IPS-NIHi7 (cell line): ENCODE data around the gene PI4K2A.
"Not testable (repeated sequence)": the region's sequence is repeated elsewhere in the genome, so short reads cannot be mapped to it uniquely, and the experiment has no call there.

Experiments
- DNase-seq: peaks from one replicate; pipeline ENCODE4 v3.0.0; 2012; ENCODE audit warnings: mixed read lengths; ENCODE audit errors: extremely low spot score

Gene PI4K2A

DNA sequence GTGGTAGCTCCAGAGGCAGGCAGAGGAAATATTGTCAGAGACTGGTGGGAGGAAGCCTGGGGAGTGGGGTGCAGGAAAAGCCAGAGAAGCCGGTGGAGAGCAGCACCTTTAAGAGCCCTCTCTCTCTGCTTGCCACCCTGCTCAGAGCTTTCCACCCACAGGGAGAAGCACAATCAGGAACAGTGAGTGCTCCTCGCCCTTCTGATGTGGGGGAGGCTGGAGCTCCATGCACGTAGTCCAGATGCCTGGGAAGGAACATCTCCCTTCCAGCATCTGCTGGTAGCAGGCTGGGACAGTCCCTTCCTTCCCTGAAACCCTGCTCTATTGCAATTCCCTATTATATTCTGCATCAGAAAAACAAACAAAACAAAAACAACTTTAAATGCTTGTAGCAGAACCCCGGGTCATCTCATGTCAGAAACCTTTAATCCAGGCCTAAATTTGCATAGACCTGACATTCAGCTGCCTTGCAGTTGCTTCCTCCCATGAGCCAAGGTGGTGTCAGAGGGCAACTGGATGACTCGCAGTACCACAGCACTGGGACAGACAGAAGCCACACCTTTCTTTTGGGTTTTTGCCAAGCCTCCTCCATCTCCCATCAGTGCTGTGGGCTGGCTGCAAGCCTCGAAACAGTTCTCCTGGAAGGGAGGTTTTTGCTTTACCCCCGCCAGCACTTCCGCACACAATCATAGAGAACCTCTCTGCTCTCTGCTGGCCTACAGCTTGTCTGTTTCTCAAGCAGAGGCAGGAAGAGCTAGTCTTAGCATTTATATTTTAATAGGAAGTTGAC lies 33.5 kb downstream of the PI4K2A start:
- no peak for DNase-seq

DNA sequence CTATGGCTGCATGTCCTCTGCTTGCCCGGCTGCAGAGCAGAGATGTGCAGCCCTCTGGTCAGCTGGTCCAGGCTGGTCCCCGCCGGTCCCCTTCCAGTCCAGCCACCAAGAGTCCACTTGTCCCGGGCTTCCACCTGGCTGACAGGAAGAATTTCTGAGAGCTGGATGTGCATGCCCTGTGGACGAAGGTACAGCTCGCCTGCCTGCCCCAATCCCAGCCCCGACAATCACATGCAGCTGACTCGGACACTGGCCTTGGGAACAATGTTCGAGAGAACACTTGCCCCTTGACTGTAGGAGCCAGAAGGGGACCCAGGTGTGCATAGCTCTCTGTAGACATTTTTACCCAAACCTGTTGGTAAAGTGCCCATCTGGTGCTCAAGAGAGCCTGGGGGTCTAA lies 34.8 kb downstream of the PI4K2A start:
- DNase-seq, result no peak

DNA sequence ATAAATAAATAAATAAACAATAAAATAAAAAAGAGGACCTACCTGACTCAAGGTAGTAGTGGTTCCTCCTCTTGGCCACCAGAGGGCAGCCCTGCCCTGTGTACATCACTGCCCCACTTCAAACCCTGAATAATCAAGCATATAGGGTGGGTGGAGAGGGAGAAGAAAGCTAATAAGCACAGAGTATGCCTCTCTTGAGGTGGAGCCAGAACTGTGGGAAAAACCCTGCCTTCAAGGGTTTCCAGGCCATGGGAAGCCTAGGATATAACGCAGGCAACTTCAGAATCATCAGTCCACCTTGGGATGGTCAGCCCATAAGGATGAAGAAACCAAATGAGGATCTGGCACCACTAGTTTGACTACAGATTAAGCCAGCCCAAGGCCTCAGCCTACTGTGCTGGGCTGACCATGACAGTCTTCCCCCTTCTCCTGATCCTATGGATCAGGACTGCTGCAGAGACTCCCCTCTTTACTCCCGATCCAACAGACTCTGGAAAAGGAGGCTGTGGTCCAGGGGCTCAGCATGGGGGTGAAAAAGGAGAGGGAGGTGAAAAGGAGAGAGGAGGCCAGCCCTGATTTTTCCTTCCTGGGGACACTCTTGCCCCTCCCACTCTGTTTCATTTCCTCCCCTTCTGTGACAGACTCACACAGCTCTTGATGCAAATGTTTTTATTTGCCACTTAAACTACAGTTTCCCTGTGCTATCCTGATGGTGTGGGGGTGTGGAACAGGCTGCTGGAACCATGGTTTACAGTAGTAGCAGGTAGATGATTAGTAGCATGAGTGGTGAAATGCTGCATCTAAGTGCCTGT lies 36.5 kb downstream of the PI4K2A start:
- peak; percentile 85 for DNase-seq

DNA sequence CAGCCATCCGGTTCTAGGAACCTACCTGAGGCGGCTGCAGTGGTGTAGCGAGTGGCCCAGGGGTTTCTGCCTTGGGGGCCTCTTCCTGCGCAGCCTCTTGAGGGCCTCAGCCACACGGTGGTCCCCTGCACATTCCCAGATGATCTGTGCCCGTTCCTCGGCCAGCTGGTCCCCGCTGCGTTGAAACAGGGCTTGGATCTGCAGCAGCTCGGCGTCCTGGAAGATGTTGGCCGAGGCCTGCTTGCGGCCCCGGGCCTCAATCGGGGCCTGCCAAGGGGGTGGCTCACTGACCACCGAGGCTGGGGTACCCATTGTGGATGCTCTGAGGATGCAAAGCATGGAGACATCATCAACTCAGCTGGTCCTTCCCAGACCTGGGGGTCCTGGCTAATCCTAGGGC lies 39.1 kb downstream of the PI4K2A start:
- no peak for DNase-seq

DNA sequence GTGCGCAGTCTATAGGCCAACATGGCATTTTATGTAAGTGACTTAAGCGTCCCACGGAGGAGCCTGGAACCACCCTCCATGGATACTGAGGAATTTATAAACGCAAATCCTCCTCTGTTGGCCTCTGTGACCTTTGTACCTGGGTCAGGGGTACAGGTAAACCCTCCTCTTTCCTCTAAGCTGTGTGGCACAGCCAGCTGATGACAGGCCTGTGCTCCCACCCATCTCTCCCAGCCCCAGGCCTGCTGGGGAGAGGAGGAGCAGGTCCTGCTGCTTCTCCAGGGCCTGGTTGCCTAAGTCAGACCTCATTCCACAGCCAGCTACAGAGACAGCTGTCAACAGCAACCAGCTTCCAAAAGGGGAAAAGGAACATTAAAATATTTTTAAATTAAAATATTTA lies 41.6 kb downstream of the PI4K2A start:
- DNase-seq, result no peak

DNA sequence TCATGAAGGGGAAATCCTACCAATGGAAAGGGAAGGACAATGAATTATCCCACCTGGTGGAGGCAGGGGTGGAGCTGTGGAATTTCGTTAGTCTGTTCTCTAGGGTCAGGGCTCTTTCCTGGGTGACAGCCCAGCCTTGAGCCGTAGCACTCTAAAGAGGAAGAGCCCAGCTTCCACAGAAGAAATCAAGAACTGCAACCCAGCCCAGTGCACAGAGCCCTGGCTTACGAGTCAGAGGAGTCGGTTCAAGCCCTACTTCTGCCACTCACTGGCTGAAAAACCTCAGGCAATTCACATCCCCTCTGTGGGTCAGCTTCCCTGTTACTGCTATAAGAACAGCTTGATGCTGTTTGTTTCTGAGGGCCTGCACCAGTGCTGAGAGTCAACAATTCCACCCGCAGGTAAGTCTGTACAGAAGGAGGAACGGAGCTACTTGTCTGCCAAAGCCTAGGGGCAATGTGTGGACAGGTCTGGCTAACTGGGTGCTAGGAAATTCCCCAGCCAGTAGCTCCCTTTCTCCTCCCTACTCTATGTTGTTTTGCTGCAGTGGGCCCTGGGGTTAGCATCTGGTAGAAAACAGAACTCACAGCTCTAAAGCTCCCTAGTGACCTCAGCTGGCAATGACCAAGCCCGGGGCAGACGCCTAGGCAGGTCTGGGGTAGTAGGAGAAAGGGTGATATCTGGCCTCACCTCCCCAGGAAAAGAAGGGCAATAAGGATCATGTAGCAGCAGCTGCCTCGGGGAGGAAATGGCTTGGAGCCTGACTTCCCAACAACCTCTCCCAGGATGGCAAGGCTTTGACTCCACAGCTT lies 43.3 kb downstream of the PI4K2A start:
- DNase-seq, result peak; percentile 33

DNA sequence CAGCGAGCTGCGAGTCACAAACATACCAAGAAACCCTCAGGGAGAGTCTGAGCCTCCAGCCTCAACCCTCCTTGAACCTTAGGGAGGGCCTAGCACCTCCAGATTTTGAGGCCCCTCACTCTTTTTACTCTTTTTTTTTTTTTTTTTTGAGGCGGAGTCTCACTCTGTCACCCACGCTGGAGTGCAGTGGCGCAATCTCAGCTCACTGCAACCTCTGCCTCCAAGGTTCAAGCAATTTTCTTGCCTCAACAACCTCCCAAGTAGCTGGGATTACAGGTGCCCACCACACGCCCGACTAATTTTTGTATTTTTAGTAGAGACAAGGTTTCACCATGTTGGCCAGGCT lies 43.9 kb downstream of the PI4K2A start:
- DNase-seq, result not testable (repeated sequence)

DNA sequence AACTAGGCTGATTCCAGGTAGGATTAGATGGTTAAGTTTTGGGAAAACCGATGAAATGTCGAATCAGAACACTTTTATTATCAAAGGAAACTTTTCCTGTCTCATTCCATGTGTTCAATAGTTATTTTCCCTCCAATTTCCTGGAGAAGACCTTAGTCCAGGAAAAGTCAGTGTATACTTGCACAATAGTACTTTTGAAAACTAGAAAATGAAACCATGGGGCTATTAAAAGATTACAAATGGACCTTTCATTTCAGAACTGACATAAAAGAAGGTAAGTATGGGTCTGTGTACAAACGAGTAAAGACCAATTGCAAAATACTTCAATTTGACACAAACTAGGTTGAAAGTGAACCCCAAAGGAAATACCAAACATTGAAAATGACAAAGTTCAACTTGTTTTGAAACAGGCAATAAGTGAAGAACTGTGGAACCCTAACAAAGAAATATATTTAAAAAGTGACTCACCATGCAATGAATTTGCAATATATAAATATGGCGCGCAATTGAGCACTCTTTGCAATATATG lies 44.5 kb downstream of the PI4K2A start:
- DNase-seq, result no peak

DNA sequence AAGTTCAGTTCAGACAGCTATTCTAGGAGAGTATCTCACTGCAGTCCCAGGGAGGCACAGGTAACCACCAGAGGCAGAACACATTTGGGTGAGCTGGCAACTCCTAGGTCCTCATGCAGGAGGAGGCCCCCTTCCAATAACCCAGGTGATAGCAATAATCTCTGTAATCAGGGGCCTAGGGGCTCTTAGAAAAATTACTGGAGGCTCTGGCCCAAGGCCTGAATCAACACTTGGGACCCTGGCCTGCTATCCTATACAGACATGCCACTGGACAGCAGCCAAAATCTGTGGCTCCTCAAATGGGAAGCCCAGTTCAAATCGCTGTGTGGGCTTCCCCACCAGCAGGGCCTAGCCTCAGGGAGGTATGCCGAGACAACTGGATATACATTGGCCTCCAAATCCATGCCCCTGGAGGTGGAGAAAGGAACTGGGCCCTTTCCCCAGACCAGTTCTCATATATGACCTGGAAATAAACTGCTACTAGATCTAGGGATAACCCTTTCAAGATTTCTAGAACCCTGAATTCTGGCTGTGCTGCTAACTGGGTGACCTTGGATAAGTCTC lies 45.0 kb downstream of the PI4K2A start:
- peak; percentile 53 for DNase-seq

DNA sequence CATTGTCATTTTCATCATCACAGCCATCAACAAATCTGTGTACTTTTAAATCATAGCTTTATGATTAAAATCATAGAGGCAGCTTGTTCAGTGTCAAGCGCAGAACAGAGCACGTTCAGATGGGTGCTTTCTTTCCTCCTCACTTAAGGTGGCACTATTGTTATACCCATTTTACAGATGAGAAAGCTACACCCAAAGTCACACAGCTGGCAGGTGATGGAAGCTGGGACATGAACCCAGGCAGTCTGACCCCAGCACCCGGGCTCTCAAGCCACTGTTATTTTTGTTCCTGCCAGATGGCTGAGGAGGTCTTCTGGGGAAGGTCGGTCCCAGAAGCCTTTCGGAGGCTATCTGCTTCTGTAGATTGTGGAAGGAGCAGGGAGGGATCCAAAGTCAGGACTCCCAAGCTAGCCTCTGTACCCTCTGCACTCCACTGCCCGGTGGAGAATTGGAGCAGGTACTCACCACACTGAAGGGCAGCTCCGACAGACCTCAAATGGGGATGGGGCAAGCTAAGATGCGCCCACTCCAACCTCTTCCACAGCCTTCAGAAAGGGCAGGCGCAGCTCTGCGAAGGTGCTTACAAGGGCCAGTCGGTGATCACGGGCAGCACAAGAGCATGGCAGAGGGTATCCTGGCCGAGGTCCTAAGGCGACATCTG lies 46.0 kb downstream of the PI4K2A start:
- DNase-seq, result no peak

DNA sequence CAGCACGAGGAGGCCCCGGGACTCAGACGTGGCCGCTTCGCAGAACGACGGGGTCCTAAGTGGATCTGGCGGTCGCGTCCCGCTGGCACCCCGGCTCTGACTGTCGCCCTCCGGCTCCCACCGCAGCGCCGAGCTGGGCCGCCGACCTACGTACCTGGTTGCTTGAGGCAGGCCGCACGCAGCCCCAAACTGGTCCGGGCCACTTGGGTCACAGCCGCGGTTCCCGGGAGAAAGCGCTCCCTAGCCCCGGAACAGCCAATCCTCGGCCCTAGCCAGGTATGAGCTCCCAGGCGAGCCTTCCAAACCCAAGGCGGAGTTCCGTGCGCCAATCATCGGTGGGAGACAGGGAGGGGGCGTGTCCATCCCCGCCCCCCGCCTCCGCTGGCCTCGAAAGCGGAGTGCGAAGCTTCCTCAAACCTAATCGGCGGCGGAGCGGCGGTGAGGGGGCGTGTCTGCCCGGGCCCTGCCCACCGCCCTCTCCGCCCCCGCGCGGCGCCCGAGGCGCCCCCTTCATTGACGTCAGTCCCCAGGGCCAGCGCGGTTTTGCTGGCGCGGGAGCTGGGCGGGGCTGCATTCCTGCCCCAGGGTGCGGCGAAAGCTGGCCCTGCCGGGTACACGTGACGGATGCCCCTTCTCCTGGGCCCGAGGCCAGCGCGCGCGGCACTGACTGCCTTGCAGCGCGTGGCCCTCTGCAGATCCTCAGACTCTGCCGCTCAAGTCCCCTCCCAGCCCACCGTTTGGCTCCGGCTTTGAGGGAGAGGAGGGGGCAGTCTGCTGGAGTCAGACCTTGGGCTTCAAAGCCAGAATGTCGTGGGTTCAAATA lies 46.7 kb downstream of the PI4K2A start, which contains the start of gene AVPI1:
Gene AVPI1 (minus strand): TSS at position 280 of the 823 bp plus-strand sequence. CDS start 7,336 bp downstream, outside the sequence.
- peak; percentile 96 for DNase-seq

DNA sequence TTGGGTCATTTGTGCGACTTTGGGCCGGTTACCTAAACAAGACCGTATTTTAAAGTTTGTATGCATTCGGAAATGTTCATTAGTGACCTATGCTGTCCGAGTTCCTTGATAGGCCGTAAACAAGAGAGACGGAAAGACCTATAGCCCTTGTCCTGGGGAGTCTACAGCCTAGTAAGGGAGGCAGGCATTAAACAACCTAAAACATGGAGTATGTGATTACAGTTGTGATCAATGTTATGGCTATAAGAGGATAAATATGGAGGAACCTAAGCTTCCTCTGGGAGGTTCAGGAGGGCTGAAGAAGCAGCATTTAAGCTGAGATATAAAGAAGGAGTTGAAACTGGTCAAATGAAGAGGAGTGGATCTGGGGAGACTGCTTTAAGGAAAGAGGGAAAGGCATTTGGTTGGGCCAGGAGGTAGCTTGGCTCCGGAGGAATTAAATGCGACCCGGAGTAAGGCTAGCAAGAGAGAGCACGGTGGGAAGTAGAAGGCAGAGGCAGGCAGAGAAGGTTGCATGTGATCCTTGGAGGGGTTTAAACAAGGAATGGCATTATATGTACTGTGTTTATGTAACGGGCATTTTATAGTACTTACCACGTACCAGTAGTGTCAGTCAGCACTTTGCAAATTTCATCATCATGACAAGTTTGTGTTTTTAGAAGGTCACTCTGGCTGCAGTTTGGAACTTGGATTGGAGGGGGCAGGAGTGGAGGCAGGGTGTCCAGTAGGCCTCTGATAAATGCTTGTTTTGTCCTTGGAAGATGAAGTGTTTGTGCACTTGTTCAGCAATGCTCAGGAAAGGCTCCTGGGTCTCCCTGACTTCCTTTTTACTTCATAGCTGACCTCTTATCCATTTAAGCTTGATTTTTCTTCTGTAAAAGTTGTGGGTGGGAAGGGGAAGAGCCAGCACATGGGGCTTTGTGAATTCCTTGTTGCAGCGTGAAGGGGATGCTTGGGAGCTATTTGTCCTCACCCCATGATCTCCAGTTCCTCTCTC lies 47.6 kb downstream of the PI4K2A start:
- DNase-seq, result no peak

DNA sequence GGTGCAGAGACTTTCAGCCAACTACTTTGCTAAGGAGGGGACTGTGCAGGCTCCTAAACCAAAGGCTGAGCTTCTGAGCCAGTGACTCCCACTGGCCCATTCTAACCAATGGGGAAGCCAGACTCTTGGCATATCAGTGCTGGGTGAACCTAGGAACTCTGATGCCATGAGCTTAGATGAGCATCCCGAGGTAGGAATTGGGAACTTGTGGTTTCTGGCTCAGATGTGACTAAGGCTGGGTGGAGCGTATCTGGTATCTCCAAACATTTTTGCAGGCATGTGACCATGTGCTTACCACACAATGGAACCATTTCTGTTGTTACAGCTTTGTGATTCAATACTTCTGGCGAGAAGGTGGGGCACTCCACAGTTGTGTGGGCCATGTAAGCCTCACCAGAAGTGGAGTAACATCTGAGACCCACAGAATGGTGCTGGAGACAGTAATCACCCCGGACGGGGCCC lies 49.1 kb downstream of the PI4K2A start:
- no peak for DNase-seq

DNA sequence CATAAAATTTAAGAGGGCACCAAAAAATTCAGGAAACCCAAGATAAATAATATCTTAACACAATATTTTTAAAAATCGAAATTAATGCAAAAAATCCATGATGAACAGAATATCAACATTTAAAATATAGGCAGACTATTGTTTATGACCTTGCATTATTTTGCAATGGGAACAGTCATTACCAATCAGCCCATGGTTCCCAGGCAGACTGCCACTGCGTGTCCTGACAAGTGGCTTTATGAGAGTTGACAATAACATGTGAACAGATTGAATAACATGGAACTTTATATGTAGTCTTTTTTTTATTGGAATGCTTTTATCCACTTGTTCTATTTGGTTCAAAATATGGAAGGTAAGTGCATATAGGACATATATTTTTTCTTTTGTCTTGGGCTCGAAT lies 49.7 kb downstream of the PI4K2A start:
- no peak for DNase-seq

DNA sequence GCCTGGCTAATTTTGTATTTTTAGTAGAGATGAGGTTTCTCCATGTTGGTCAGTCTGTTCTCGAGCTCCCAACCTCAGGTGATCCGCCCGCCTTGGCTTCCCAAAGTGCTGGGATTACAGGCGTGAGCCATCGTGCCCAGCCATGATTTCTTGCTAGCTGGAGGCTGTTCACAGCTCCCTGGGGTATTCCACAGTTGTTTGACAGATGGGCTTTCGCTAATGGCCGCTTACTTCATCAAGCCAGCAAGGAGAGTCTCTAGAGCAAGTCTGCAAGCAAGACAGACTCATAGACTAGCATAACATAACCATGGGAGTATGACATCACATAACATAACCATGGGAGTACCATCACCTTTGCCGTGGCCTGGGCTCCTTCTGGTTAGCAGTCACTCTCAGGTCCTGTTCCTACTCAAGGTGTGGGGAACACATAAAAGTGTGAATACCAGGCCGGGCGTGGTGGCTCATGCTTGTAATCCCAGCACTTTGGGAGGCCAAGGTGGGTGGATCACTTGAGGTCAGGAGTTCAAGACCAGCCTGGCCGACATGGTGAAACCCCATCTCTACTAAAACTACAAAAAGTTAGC lies 57.7 kb downstream of the PI4K2A start:
- not testable (repeated sequence) for DNase-seq

DNA sequence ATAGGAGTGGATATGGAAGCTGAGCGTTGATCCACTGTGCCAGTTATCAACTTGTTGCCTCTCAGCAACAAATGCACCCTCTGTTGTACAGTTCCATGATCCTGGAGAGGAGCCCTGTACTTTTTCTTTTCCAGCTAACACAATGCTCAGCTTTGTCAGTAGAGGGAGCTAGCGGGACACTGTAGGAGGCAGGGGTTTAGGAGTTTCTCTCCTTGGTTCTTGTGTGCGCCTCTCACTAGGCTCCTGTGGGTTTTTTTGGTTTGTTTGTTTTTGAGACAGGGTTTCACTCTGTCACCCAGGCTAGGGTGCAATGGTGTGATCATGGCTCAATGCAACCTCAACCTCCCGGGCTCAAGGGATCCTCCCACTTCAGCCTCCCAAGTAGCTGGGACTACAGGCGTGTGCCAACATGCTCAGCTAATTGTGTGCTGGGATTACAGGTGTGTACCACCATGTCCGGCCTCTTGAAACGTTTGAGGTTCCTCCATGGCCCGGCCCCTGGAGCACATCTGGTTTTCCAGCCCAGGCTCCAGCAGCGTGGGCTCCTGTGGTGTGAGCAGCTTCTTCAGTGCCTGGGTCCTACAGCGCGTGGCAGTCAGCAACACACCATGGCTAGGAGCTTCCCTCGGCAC lies 61.1 kb downstream of the PI4K2A start:
- peak; percentile 87 for DNase-seq

DNA sequence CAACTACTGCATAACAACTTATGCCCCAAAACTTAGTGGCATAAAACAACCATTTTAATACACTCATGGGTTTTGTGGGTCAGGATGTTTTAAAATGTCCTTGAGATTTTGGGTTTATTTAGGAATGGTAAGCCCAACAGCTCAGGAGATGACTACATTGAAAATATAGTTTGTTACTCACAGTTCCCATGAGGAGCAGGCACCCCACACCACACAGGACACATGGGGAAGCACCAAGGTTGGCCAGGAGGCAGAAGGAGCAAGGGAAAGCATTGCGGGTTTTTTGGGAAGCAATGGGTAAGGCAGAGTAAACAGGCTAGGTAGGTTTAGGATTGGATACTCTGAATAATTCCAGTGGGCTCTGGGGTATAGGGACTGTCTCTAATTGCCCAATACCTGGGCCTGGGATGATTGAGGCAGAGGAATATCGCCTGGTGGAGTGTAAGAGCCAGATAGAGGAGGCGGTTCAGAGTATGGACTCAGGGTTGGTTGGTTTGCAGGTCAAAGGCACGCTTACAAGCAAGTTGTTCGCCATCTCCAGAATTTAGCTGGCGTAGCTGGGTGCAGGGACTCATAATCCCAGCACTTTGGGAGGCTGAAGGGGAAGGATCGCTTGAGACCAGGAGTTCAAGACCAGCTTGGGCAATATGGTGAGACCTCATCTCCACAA lies 63.1 kb downstream of the PI4K2A start:
- DNase-seq, result no peak
